Lower leg skin (tissue), 3 donors: ENCODE results near the gene CAPZA1.

ENCODE experiments used
- CTCF ChIP-seq, 3 donors: fragments of 450-650 bp; IDR thresholded peaks; one replicate each; pipeline ENCODE4 v1.5.1; 2016; ENCODE audit warnings: antibody characterized with exemption in 3 of 3, mild to moderate bottlenecking in 3 of 3, moderate library complexity in 2 of 3
- POLR2A ChIP-seq, 2 donors: fragments of 450-650 bp; IDR thresholded peaks; one replicate each; pipeline ENCODE4 v1.6.1; 2016 to 2017; ENCODE audit warnings: antibody characterized with exemption in 2 of 2, mild to moderate bottlenecking in 1 of 2, moderate library complexity in 1 of 2

- TF ChIP-seq CTCF (IDR thresholded peaks at IDR 0.05) = no peak
- TF ChIP-seq POLR2A (IDR thresholded peaks at IDR 0.05) = no peak
Observed at GRCh38 chr1:112706505-112707220, 87.0 kb downstream of the CAPZA1 start, which contains the start of gene RHOC.
